GM12878 (cell line): ENCODE measurements around the gene ANKRD42. TPM values are rescaled to one million over a fixed set of nuclear protein-coding genes. Genes with fewer than 3 reads are reported as not detected.

ENCODE experiments used
- ATAC-seq: fragments of 200-7000 bp; cut with Tn5 transposase; 3 replicates; pipeline ENCODE4 v1.9.1; 2020; ENCODE audit warnings: mild to moderate bottlenecking, moderate library complexity
- Bru-seq: library from RNA; stranded (reverse); fragments of 400-500 nt; gene quantifications from one replicate; lab custom pipeline; 2021; lab: Mats Ljungman, UMichigan
- BruChase-seq, 2 experiments: library from RNA; stranded (reverse); fragments of 400-500 nt; gene quantifications; one replicate each; lab custom pipeline; 2021; lab: Mats Ljungman, UMichigan
- BruUV-seq: library from RNA; stranded (reverse); fragments of 400-500 nt; replicated peaks from 2 replicates; lab custom pipeline; 2021; lab: Mats Ljungman, UMichigan
- CTCF ChIA-PET: fragments of 300-600 bp; sonication (Branson Sonifier 250); formaldehyde crosslinking; extraction: SDS; loops from one replicate; lab custom pipeline; 2021; ENCODE audit warnings: inconsistent platforms; lab: Yijun Ruan, JAX
- POLR2A ChIA-PET: fragments of 350-600 bp; formaldehyde crosslinking; extraction: SDS; loops from one replicate; lab custom pipeline; 2021; ENCODE audit warnings: inconsistent platforms; lab: Charles Lee
- RAD21 ChIA-PET: fragments of 300-600 bp; sonication (Branson Sonifier 250); formaldehyde crosslinking; loops from one replicate; lab custom pipeline; 2023; ENCODE audit warnings: antibody characterized with exemption; ENCODE audit not compliant: unreplicated experiment; lab: Charles Lee
- SMC1A ChIA-PET: fragments of 300-600 bp; sonication (Branson Sonifier 250); formaldehyde crosslinking; loops from one replicate; lab custom pipeline; 2023; ENCODE audit not compliant: unreplicated experiment, uncharacterized antibody; lab: Charles Lee
- DNase-seq: peaks from one replicate; pipeline ENCODE4 v3.0.0-alpha.2; 2011; ENCODE audit warnings: low read depth, low spot score
- FAIRE-seq: peaks from 3 replicates; lab custom pipeline; 2011; peaks lifted over from hg19 to GRCh38; lab: Jason Lieb, UNC
- H2AFZ ChIP-seq: 2 replicates; pipeline ENCODE4 v1.6.0; 2011; ENCODE audit warnings: low read depth, low read length, control low read depth; ENCODE audit not compliant: control insufficient read depth
- H3K27ac ChIP-seq: 2 replicates; pipeline ENCODE4 v1.5.1; 2011; ENCODE audit warnings: control low read depth; ENCODE audit not compliant: control insufficient read depth, insufficient read depth
- H3K27me3 ChIP-seq, 2 experiments: replicated peaks in 1 of 2; 2 replicates each; pipeline versions ENCODE4 v1.6.0 to v1.6.1; 2011; ENCODE audit warnings: low read length in 1 of 2; ENCODE audit not compliant: control insufficient read depth in 2 of 2, insufficient read depth in 2 of 2
- H3K36me3 ChIP-seq, 2 experiments: 2 replicates each; pipeline ENCODE4 v1.5.1; 2011; ENCODE audit warnings: low read length in 1 of 2; ENCODE audit not compliant: control insufficient read depth in 2 of 2, insufficient read depth in 2 of 2
- H3K4me1 ChIP-seq: 2 replicates; pipeline ENCODE4 v1.6.1; 2011; ENCODE audit warnings: mild to moderate bottlenecking, low read length, moderate library complexity, mixed read lengths; ENCODE audit not compliant: control insufficient read depth, insufficient read depth
- H3K4me2 ChIP-seq: 2 replicates; pipeline ENCODE4 v1.6.0; 2011; ENCODE audit warnings: control low read depth; ENCODE audit not compliant: control insufficient read depth, insufficient read depth
- H3K4me3 ChIP-seq: fragments of 200-600 bp; sonication (generic); 2 replicates; pipeline ENCODE4 v1.5.1; 2016
- H3K79me2 ChIP-seq: 2 replicates; pipeline ENCODE4 v1.6.0; 2011; ENCODE audit warnings: low read length; ENCODE audit not compliant: control insufficient read depth, insufficient read depth
- H3K9ac ChIP-seq: 2 replicates; pipeline ENCODE4 v1.8.0; 2011; ENCODE audit warnings: low read length, control low read depth, mixed read lengths; ENCODE audit not compliant: control insufficient read depth, insufficient read depth
- H3K9me3 ChIP-seq: replicated peaks from 3 replicates; pipeline ENCODE4 v1.5.1; 2011; ENCODE audit warnings: mild to moderate bottlenecking, low read length; ENCODE audit not compliant: control insufficient read depth, insufficient read depth
- H4K20me1 ChIP-seq: 2 replicates; pipeline ENCODE4 v1.6.0; 2011; ENCODE audit not compliant: control insufficient read depth, insufficient read depth
- BCL3 ChIP-seq: IDR thresholded peaks from 2 replicates; pipeline ENCODE4 v1.6.1; 2011; ENCODE audit warnings: borderline replicate concordance, low read depth, mild to moderate bottlenecking, moderate library complexity, low read length; ENCODE audit not compliant: insufficient read depth, poor library complexity, severe bottlenecking
- BMI1 ChIP-seq: fragments of 450-650 bp; IDR thresholded peaks from 2 replicates; pipeline ENCODE4 v1.6.1; 2016; ENCODE audit warnings: mild to moderate bottlenecking, moderate library complexity, borderline replicate concordance
- CBX3 ChIP-seq: fragments of 200-600 bp; sonication (generic); IDR thresholded peaks from 2 replicates; pipeline ENCODE4 v1.6.1; 2016; ENCODE audit warnings: low read depth, borderline replicate concordance
- CHD4 ChIP-seq: fragments of 200-600 bp; sonication (generic); IDR thresholded peaks from 2 replicates; pipeline ENCODE4 v1.6.1; 2016; ENCODE audit warnings: mild to moderate bottlenecking
- IKZF1 ChIP-seq: fragments of 450-650 bp; conservative IDR thresholded peaks from 2 replicates; pipeline ENCODE4 v1.6.1; 2017; ENCODE audit warnings: antibody characterized with exemption, mild to moderate bottlenecking
- JUNB ChIP-seq: IDR thresholded peaks from 2 replicates; pipeline ENCODE4 v1.6.1; 2016; ENCODE audit warnings: antibody characterized with exemption, mild to moderate bottlenecking
- NFIC ChIP-seq: IDR thresholded peaks from 2 replicates; pipeline ENCODE4 v1.6.1; 2012; ENCODE audit warnings: low read depth, mild to moderate bottlenecking, inconsistent platforms, low read length, moderate library complexity
- USF1 ChIP-seq: IDR thresholded peaks from 2 replicates; pipeline ENCODE4 v1.6.1; 2011; ENCODE audit warnings: borderline replicate concordance, low read depth, mild to moderate bottlenecking, moderate library complexity, mixed read lengths, low read length; ENCODE audit not compliant: insufficient read depth; ENCODE audit errors: extremely low read length
- ZNF687 ChIP-seq: fragments of 450-650 bp; IDR thresholded peaks from 2 replicates; pipeline ENCODE4 v1.6.1; 2017; ENCODE audit warnings: mild to moderate bottlenecking, moderate library complexity
- WGBS: methylation state at CpG from one replicate; pipeline ENCODE4 v1.1.6; 2016; ENCODE audit warnings: low lambda C conversion rate; ENCODE audit not compliant: insufficient replicate concordance, insufficient coverage; ENCODE audit errors: missing lambda C conversion rate; 5-methylcytosine and 5-hydroxymethylcytosine counted together
- in situ Hi-C: fragments of 300-500 bp; cut with MboI; formaldehyde crosslinking; loops from 9 replicates; pipeline ENCODE4 v1.14.3; 2018; ENCODE audit warnings: mixed read lengths
- intact Hi-C: fragments of 100-400 bp; cut with micrococcal nuclease; formaldehyde crosslinking; loops from one replicate; pipeline ENCODE4 v1.14.2; 2022; ENCODE audit not compliant: unreplicated experiment
- long read RNA-seq, 2 experiments: library from polyadenylated mRNA; unstranded; transcript quantifications; one replicate each; pipeline ENCODE4 v2.0.0, GENCODE V29; 2019 to 2020
- polyA minus RNA-seq, 3 experiments: library from RNA; depleted of rRNA, polyadenylated mRNA; stranded (reverse); fragments of >200 nt; gene quantifications; 2 replicates each; pipeline ENCODE4 v1.2.3, GENCODE V29; 2011
- polyA plus RNA-seq, 11 experiments: library from polyadenylated mRNA; depleted of rRNA in 4 of 11; unstranded in 6 of 11; stranded (reverse) in 5 of 11; fragments of >200 nt; fragmentation: Nextera tagmentation in 4 of 11; fragmentation: Illumina TruSeq in 1 of 11; extraction: Ambion mirVana in 4 of 11; extraction: Trizol in 1 of 11; gene quantifications; 1 replicate in 1 of 11; 2 replicates in 10 of 11; pipeline versions ENCODE4 v1.2.1 to v1.2.3, GENCODE V29; 2011 to 2016; ENCODE audit warnings: inconsistent platforms in 2 of 11, missing spikeins in 2 of 11, low read depth in 1 of 11
- total RNA-seq, 4 experiments: library from RNA; depleted of rRNA in 3 of 4; stranded (reverse); fragments of >200 nt in 3 of 4; fragmentation: Illumina TruSeq in 1 of 4; extraction: Trizol in 1 of 4; gene quantifications; 2 replicates each; pipeline versions ENCODE4 v1.2.1 to v1.2.3, GENCODE V29; 2013 to 2021

Gene ANKRD42
- total RNA-seq (2013; cell fraction: nucleolus; rRNA removed): 3.8 and 4.2 TPM in 2 replicates
- total RNA-seq (2014; rRNA removed) (1.7 and 1.9 TPM in 2 replicates), total RNA-seq (2014; rRNA removed; fragmentation: Illumina TruSeq; extraction: Trizol) (1.4 and 1.5 TPM in 2 replicates), total RNA-seq (2021) (1.4 and 2.9 TPM in 2 replicates), polyA plus RNA-seq (2011; rRNA removed) (2.2 and 2.5 TPM in 2 replicates), polyA plus RNA-seq (2014; fragmentation: Illumina TruSeq; extraction: Trizol) (1.7 and 2.2 TPM in 2 replicates), polyA plus RNA-seq (2014; fragmentation: Nextera tagmentation; extraction: Ambion mirVana) (1 to 10 TPM in 1 of 2 experiments, under 1 TPM in 1; 0.68 to 2.0 TPM), polyA plus RNA-seq (2014; rRNA removed) (1.5 and 1.8 TPM in 2 replicates), polyA plus RNA-seq (2016; fragmentation: Nextera tagmentation; extraction: Ambion mirVana) (1 to 10 TPM; 3.0 to 3.2 TPM), polyA minus RNA-seq (2011; rRNA and poly(A)+ RNA removed) (1.5 and 3.3 TPM in 2 replicates), Bru-seq, nascent RNA (percentile 46 among the genes with signal in this experiment), BruChase-seq, experiment 1, labeled RNA remaining after a 6-hour chase (percentile 55 among the genes with signal in this experiment), BruChase-seq, experiment 2, labeled RNA remaining after a 2-hour chase (percentile 57 among the genes with signal in this experiment)
- 1.3 TPM for polyA plus RNA-seq (2011; ENCODE audit: low read depth)
- 0.90 and 1.4 TPM in 2 replicates for polyA plus RNA-seq (2011; cell fraction: cytosol; rRNA removed)
- 1.2 TPM in 2 replicates for polyA plus RNA-seq (2011; cell fraction: nucleus; rRNA removed)
- polyA plus RNA-seq (2012): 1.7 TPM in 2 replicates
- 0.83 and 1.7 TPM in 2 replicates for polyA minus RNA-seq (2011; cell fraction: cytosol; rRNA and poly(A)+ RNA removed)
- polyA minus RNA-seq (2011; cell fraction: nucleus; rRNA and poly(A)+ RNA removed): 0.73 and 1.4 TPM in 2 replicates
- long read RNA-seq, experiment 1: 0 reads
- long read RNA-seq, experiment 2, full-length matches to known transcripts: 4 of 15 reads
- long read RNA-seq, experiment 2, partial matches to known transcripts: 1 of 15 reads
- long read RNA-seq, experiment 2, other reads (novel, unspliced or antisense): 10 of 15 reads

- peak; percentile 89 for ATAC-seq
- in situ Hi-C loops: no loop called here
- under 1% methylated on average over 67 of the region's 67 CpGs for WGBS
- SMC1A ChIA-PET: interaction anchor here (0.6 to 1.7 kb wide), 6 partner anchors 9 to 290 kb away, joined by 3 to 6 read pairs (median 4); no protein-coding TSS in a partner anchor
- peak; percentile 77 for DNase-seq
- CTCF ChIA-PET: interaction anchor here (1.0 to 1.4 kb wide), 3 partner anchors 104 to 290 kb away, joined by 3 to 6 read pairs (median 3); no protein-coding TSS in a partner anchor
- RAD21 ChIA-PET: interaction anchor here (1.1 to 1.3 kb wide), 4 partner anchors 34 to 131 kb away, joined by 3 to 4 read pairs (median 4); no protein-coding TSS in a partner anchor
- H2AFZ ChIP-seq: peak within 1 kb of the TSS; percentile 96
- H3K27ac ChIP-seq: peak within 1 kb of the TSS; percentile 76
- POLR2A ChIA-PET: interaction anchor here (1.0 kb wide), 4 partner anchors 12 to 264 kb away, joined by 3 to 6 read pairs (median 4); partner anchors contain the start of gene PCF11
- H3K9me3 ChIP-seq: no peaks in the 10 kb centered on the region
- H3K9ac ChIP-seq: peak within 1 kb of the TSS; percentile 65
- peaks cover 0 to 3% of the 10 kb centered on the region in 2 experiments; a peak in 1 of 4 replicates for H3K36me3 ChIP-seq
- FAIRE-seq: peak; percentile 96
- H3K79me2 ChIP-seq: peaks cover 19% of the 10 kb centered on the region
- H3K4me2 ChIP-seq: peak within 1 kb of the TSS; percentile 95
- intact Hi-C loops: loop anchor here (5.0 kb wide), 1 partner anchor 291 kb away; the partner anchor contains the start of genes DDIAS and PRCP
- peak within 1 kb of the TSS; percentile 92 for H3K4me3 ChIP-seq
- BruUV-seq: no TSS peak
- no peaks in the 10 kb centered on the region for H3K4me1 ChIP-seq
- H3K27me3 ChIP-seq: no peaks in the 10 kb centered on the region
- no peaks in the 10 kb centered on the region for H4K20me1 ChIP-seq
- TF ChIP-seq JUNB (0 out of 2 replicates have a peak, but pooled peaks have one; percentile 15), IKZF1 (peak; percentile 96), ZNF687 (no peak; the same call in 1 of the 2 replicates), CHD4 (no peak), NFIC (no peak), BMI1 (peak; percentile 94), USF1 (no peak), CBX3 (no peak), BCL3 (no peak)
Observed at GRCh38 chr11:83193315-83194280, at the start of gene ANKRD42. Gene ANKRD42, plus strand, starts transcription at chr11:83193712. Its CDS starts 959 bp downstream, at chr11:83194671.
